NCI-H748 treated with DMSO at 0.1 percent for 48 hours (cell line): ENCODE results near the gene CAMKMT.
A peak's percentile ranks its signal among the peaks of the same experiment; 100 is the strongest.

Experiments
- DNase-seq: peaks from one replicate; lab custom pipeline; 2025; lab: John Stamatoyannopoulos, UW

Gene CAMKMT

DNA sequence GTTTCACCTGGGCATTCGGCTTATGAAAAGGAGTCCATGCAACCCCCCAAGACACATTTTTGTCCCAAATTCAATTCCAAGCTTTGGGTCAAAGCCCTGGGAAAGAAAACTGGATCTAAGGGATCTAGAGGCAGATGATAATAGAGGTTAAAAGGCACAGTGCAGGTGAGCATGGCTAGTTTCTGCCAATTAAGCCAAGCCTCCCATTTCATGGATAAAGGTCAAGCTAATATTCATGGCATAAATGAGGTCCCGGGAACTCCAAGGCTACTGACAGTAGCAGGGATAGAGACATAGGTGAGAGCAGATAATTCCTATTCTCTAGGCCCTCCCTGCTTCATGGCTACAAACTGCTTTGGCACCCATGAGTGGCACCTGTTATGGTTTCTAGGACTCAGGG is 83.1 kb downstream of the CAMKMT start:
- DNase-seq = no peak

DNA sequence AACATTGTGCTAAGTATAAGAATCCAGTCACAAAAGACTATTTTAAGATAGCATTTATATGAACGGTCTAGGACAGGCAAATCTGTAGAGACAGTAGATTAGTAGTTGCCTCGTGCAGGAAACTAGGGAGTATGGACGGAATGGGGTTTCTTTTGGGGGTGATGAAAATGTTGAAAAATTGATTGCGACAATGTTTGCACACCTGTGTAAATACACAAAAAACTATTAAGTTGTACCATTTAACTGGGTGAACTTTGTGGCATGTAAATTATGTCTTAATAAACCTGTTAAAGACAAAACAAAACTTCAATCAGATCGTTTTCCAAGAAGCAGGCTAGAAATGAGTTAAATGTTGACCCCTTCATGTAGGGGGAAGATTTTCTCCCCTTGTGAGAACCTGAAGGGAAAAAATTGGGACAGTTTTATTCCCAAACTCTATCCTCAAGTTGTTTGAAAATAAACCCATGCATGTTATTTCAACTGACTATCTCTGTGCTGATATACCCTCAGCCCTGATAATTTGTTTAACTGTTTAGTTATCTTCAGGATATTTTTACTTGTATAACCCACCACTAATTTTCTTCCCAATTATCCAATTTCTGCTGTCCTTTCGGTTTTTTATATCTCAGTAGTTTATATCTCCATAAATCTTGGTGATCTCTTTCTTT is 87.2 kb downstream of the CAMKMT start:
- no peak for DNase-seq

DNA sequence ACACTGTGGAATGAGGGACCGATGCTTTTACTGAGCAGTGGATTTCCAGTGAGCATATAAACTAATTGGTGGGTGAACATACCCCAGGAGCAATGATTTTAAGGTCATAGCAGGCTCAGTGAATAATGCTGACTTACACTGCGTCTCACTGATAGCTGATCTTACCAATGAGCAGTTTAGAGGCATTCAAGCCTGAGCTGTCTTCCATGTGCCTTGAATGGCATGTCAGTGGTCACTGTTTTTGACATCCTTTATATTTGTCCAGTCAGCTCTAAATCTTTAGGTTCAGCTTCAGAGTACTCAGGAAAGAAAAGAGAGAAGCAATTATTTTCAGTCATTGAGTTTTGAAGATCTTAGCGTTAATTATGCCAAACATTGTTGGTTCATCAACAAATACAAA is 88.3 kb downstream of the CAMKMT start:
- no peak for DNase-seq

DNA sequence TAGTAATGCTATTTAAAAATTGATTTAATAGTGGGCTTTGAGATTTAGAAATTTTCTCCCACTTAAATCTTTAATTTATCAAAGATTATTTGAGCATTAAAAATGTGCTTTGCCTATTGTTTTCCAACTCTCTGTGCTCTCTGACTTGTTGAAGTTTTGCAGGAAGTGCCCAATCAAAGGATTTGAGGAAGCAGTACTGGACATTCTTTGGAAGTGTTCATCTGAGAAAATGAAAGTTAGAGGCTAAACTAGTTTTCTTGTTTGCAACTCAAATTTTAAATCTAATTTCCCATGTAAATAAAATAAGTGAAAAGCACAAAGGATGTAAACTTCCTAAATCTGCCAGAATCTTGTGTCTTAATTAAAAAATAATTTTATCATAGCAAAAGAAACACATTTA is 89.1 kb downstream of the CAMKMT start:
- DNase-seq = no peak

DNA sequence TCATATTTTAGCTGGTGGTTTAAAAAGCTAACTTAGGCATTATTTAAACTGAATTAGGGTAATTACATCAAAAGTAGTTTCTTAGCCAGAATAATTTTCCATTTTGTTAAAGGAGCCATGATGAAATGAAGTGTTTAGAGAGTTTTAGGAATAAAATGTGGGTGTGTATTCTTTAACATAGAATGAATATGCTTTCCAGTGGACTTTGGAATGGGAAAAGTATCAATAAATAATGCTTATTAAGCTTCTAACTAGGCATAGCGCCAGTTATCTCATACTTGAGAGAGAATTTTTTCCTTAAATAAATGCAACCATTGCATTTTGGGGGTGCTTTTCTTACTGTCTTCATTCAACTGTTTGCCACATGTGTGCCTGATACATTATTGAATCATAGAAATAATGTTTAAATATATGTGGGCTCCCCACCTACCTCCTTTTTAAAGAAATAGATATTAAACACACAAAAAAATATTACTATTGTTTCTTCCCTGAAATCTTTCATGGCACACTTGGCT is 90.4 kb downstream of the CAMKMT start:
- DNase-seq = no peak

DNA sequence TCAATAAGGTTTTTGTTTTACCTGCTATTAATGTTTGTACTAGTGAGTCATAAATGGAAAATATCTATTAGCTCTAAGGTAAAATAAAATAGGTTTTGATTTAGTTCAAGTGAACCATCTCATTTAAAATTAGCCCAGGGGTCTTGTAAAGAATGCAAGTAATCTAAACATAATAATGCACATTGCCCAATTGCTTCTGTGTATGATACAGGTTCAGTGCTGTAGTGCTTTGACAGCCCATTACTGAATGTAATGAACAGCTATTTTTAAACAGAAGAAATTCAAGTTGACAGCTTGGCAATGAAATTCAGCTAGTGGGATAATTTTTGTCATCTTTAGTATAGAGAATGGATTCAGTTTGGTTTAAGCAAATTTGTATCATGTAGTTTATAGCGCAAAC is 91.5 kb downstream of the CAMKMT start:
- DNase-seq = no peak

DNA sequence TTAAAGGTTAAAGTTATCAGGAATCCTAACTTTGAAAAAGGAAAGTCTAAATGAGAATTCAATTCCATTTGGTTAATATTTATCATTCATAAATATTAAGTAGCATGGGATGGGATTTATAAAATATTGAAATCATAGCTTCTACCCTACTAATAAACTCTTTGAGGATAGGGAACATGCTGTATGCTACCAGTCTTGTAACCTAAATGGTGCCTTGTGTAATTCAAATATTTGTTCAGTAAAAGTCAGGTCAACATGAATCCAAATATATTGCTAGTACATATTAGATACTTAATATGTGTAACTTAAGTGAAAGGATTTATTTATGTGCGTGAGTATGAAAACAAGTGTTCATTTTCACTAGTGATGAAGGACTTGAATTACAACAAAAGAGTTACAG is 94.1 kb downstream of the CAMKMT start:
- DNase-seq = no peak

DNA sequence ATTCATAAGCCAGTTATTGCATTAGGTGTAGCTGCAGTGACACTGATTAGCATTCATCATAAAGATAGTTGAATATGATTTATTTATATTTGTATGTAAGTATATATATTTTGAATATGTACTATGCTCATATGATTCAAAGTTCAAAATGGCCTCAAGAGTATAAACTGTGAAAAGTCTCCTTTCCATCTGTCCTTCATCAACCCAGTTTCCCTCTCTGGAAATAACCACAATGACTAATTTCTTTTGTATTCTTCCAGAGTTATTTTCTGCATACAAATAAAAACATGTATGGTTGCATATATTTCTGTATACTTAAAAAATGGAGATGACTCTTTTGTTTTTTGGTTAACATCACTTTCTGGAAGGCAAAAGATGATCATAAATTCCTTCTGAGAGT is 95.2 kb downstream of the CAMKMT start:
- no peak for DNase-seq

DNA sequence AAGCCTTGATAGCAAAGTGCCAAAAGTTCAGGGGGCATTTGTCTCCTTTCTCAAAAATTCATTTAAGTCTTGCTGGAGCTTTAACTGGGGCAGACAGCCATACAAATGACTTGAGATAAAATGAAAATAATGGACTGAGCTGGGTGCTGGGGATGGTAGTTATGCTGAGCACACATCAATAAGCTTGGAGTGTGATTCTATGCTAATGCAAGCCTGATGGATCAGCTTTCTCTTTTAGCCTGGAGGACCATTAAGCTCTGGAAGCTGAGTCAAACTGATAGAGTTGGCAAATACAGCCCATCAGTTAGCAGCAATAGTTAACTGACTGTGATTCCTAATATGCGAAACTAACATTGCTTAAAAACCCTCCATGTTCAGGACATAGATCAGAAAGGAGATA is 98.0 kb downstream of the CAMKMT start:
- no peak for DNase-seq

DNA sequence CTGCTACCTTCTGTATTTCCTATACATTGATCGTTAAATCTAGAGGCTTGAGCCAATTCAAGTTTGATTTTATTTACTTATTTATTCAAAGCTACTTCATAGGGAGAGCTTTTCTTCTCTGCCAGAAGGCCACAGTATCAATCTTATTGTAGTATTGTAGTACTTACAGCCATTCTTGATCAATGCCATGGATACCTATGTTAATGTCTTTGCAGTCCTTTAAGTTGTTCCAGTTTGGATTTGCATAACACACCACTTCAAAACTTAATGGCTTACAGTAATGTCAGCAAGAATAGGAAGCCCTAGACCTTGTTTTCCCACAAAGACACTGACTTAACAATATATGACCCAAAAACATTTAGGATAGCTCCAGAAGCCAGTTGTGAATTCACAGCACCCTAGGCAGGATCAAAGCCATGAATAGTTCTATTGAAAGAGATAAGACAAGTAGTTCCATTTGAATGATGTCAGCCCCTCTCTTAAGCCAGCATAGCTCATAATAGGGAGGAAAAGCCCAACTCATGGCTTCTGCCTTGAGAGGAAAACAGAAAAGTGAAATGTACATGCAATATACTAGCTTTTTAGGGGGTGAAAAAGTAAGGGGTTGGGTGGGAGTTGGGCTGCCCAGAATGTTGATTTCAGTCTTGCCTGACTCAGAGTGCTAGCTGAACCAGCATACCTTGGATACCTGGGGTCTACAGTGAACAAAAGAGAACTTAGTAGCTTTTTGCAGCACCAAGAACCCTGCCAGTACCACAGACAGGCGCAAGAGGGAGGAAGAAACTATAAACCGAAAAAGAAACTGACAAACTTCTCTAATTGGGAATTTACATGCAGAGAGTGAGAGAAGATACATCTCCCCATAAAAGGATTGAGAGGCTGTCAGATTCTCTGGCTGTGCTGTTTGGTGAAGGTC is 101.4 kb downstream of the CAMKMT start:
- no peak for DNase-seq

DNA sequence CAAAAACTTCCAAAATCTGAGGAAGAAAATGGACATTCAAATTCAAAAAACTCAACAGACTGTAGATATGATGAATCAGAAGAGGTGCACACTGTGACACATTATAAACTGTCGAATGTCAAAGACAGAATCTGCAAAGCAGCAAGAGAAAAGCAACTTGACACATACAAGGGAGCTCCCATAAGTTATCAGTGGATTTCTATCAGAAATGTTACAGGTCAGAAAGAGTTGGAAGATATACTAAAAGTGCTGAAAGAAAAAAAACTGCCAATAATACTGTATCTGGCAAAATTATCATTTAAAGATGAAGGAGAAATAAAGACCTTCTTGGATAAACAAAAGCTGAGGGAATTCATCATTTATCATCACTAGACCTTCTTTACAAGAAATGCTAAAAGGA is 102.7 kb downstream of the CAMKMT start:
- no peak for DNase-seq

DNA sequence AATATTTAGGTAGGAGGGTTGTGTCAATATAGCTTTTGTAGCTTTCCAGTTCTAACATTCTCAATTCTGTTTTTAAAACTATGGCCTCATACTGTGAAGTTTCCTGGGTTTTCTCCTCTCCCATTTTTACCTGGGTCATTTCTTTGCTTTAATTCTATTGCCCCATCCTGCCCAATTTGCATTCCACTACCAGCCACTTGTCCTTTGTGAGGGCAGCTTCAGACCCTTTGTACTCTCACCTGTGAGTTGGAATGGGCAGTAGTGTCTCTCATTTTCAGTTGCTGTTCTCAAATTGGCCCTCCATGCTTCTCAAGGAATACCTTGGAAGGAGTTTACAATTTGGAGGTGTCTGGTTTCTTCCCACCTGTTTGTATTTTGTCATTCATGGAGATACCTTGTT is 108.4 kb downstream of the CAMKMT start:
- no peak for DNase-seq

DNA sequence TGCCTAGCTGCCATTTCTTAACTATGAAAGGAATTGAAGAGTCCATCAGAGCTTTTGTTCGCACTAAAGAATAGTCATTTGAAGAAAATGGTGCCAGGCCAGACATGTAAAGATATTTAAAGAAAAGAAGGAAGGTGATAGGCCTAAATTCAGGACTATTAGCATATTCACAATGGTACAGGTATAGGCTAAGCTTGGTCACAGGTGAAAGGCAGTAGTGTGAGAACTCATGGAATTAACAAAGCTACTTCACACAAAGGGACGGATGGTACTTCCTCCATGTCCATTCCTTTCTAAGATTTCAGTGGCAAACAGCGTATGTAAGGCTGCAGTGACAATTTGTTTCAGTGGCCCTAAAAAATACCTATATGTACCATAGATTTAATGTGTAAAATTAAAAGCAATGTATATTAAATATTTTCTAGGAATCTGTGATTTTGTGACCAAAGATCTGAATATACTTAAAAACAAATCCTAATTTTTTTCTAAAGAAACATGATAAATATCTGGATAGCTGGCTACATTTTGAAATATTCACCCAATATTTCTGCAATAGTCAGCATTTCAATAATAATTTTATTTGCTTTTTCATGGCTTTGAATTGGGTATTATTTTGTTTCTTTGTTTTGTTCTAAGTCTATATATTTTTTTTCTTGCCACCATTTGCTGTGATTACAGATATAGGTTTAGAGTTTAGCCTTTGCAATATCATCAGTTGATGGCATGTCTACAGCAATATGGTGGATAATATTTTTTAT is 116.1 kb downstream of the CAMKMT start:
- DNase-seq = no peak

DNA sequence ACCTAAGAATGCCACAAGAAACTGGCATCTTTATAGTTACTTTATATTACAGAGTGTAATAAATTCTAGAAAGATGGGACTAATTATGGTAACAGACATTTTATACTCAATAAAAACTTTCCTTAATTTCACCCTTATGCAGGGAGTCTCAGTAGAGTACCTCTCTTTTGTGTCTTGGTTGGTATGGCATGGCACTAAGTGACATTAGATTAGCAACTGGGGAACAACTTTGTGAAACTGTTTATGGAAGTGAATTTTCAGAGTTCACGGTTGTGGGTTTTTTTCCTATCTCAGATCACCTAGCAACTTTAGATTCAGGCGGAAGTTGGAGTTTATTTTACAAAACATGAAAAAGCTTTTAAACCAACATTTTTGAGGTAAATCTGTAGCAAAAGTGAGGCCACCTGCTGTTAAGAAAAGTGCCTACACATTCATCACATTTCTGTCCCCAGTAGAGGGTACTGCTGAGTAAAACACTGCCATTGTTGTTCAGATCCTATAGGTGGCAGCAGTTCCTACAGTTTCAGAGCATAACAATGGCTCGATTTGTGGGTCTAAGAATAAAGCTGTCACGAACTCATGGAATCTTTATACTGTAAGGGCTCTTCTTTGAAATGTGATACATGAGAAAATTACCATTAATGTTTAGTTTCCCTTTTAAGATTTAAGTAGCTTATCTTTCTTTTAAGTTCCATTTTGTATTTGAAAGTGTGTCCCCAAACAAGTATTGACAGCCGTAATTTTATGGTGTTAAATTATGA is 117.6 kb downstream of the CAMKMT start:
- peak; percentile 84 for DNase-seq

DNA sequence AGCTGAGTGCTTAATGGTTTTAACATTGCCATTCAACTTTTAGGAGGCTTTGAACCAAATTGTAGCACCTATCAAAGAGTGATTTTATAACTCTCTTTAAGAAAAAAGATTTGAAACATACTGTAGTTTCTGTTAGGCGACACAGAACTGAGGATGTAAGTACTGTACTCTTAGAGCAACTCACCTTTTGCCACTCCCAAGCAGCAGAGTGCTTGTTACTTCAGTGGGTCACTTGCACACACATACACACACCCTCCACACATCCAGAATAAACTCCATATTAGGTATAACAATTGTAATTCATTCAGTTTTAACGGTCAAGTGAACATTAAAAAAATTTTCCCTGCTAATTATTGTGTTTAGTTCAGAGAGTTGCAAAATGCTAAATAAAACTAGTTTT is 118.3 kb downstream of the CAMKMT start:
- no peak for DNase-seq

DNA sequence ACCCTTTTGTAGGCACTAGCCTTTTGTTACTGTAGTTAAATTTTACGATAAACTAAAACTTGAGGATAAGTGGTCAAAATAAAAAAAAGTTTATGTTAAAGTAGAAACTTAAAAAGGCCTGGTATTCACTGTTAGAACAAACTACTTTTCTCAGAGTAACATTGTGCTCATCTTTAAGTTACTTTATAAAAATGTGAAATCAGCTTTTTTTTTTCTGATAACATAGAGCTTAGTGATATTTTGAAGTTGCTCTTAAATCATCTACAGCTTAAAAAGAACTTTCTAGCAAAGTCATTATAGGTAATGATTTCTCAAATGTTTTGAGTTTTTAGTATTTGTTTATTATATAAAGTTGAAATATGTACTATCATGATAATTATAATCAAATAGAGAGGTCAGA is 125.3 kb downstream of the CAMKMT start:
- DNase-seq = no peak

DNA sequence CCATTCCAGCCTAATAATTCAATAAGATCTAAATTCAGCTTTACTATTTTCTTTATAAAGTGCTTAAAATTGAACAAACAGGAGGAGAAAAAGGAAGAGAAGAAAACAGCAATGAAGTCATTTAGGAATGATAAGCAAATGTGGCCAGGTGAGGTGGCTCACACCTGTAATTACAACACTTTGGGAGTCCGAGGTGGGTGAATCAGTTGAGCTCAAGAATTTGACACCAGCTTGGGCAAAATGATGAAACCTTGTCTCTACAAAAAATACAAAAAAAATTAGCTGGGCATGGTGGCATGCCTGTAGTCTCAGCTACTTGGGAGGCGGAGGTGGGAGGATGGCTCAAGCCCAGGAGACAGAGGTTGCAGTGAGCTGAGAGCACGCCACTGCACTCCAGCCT is 129.0 kb downstream of the CAMKMT start:
- no peak for DNase-seq

DNA sequence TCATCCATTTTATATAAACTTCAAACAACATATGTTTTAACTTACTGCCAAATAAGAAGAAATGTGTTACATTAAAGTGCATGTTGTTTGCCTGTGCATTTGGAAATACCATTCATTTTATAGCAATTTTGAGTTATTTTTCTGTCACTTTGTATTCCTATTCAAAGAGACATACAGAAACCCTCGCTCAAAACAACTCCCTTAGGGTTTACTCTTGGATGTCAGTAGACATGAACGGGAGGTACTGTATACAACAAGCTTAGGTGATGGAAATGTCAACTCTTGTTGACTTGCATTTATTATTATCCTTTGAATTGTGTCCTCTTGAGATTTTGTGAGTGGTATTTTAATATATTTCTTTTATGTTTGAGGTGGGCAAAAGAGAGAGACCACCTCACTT is 132.3 kb downstream of the CAMKMT start:
- no peak for DNase-seq

DNA sequence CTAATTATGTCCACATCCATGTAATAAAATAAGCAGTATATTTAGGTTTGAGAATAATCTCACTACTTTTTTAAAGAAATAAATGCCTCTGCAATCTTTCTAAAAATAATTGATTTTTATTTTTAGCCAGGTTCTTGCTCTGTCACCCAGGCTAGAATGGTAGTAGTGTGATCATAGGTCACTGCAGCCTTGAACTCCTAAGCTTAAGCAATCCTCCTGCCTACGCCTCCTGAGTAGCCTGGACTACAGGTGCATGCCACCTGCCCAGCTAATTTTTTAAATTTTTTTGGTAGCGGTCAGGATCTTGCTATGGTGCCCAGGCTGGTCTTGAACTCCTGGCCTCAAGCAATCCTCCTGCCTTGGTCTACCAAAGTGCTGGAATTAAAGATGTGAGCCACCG is 133.3 kb downstream of the CAMKMT start:
- no peak for DNase-seq

DNA sequence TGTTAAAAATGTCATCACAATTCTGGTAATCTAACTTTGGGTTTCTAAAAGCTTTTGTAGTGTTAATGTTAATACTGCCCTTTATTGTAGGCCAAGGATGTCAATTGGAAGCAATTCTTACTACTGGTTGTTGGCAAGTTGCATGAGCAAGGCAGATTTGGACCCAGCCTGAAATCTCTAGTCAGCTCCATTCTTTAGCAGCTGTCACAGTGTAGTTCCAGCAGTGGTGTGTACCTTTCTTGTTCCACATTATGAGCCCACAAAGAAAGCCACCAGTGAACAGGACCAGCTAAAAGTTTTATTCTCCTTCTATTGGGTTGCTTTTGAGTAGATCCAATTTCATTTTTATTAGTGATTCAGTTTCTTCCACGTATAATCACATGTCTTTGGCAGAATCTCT is 133.8 kb downstream of the CAMKMT start:
- DNase-seq = no peak

DNA sequence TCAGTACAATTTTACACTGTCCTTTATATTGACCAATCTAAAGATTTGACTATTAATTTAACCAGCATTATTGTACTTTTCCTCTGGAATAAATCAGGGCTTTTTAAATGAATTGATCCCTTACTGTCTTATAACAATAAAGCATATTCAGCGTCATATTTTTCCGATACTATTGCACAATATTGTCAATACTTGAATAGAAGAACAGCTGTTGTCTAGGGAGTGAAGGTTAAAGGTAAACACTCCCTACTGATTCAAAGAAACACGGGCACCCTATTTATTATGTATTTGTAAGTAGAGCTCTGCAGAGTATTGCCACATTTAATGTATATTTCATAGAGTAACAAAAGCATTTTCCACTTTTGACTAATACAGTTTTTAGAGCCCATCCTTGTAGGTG is 134.4 kb downstream of the CAMKMT start:
- DNase-seq = no peak

DNA sequence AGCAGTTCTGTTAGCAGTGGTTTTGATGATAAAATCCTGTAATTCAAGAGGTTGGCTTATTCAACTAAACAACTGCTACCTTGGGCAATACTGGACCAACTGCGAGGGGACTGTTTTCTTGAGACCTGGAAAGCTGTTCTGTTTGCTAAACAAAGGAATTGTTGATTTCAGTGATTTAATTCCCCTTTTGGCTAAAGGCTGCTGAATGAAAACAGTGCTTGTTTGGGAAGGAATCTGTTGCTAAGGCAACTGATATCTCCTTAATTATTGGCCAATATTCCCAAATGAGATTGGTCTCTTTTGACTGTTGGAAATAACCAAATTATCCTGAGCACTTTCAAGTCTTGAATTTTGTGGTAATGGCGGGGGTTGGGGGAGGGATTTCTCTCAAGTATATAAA is 136.8 kb downstream of the CAMKMT start:
- DNase-seq = no peak
